Aorta (tissue), 5 donors: Measurements from ENCODE around the gene TSG101. TPM values are rescaled to one million over a fixed set of nuclear protein-coding genes. Genes with fewer than 3 reads are reported as not detected.
A peak's percentile ranks its signal among the peaks of the same experiment; 100 is the strongest.

Experiments
- ATAC-seq: fragments of 200-7000 bp; cut with Tn5 transposase; one replicate; pipeline ENCODE4 v1.9.1; 2022; ENCODE audit warnings: moderate library complexity; ENCODE audit not compliant: low FRiP score
- DNase-seq, 2 donors: peaks; one replicate each; pipeline ENCODE4 v3.0.0-alpha.2; 2020
- H3K27ac ChIP-seq, 2 donors: one replicate each; pipeline ENCODE4 v1.5.1; 2013; ENCODE audit warnings: low read length in 2 of 2, mild to moderate bottlenecking in 2 of 2, moderate library complexity in 2 of 2, control low read depth in 1 of 2, inconsistent platforms in 1 of 2, low read depth in 1 of 2
- H3K27me3 ChIP-seq, 2 donors: one replicate each; pipeline ENCODE4 v1.6.1; 2013; ENCODE audit warnings: control low read depth in 1 of 2, low read length in 1 of 2, mild to moderate bottlenecking in 1 of 2, moderate library complexity in 1 of 2; ENCODE audit not compliant: insufficient read depth in 2 of 2, control insufficient read depth in 1 of 2
- H3K36me3 ChIP-seq, 2 donors: one replicate each; pipeline ENCODE4 v1.6.1; 2013; ENCODE audit warnings: control low read depth in 1 of 2, low read length in 1 of 2, mild to moderate bottlenecking in 1 of 2; ENCODE audit not compliant: insufficient read depth in 2 of 2, control insufficient read depth in 1 of 2
- H3K4me1 ChIP-seq, 2 donors: one replicate each; pipeline ENCODE4 v1.6.1; 2013; ENCODE audit warnings: low read length in 2 of 2, control low read depth in 1 of 2, mild to moderate bottlenecking in 1 of 2, moderate library complexity in 1 of 2; ENCODE audit not compliant: insufficient read depth in 2 of 2, control insufficient read depth in 1 of 2
- H3K4me3 ChIP-seq, 2 donors: one replicate each; pipeline ENCODE4 v1.5.1; 2013; ENCODE audit warnings: low read length in 2 of 2, control low read depth in 1 of 2, mild to moderate bottlenecking in 1 of 2
- H3K9me3 ChIP-seq: one replicate; pipeline ENCODE4 v1.6.1; 2013; ENCODE audit warnings: mild to moderate bottlenecking, low read length; ENCODE audit not compliant: control insufficient read depth
- WGBS, 2 donors: extraction: QIAGEN DNeasy Blood & Tissue Kit; methylation state at CpG; one replicate each; pipeline ENCODE4 v1.1.7; 2013; 5-methylcytosine and 5-hydroxymethylcytosine counted together
- intact Hi-C, 2 donors: fragments of 100-400 bp; cut with DNase I; formaldehyde crosslinking; loops; one replicate each; pipeline versions ENCODE4 v1.14.2 to v1.15.0; 2022
- long read RNA-seq, 2 donors: library from polyadenylated mRNA; unstranded; transcript quantifications; one replicate each; pipeline ENCODE4 v2.0.0, GENCODE V29; 2020 to 2021
- polyA plus RNA-seq, 2 donors: library from polyadenylated mRNA; stranded (reverse); fragments of 200-250 nt; gene quantifications; one replicate each; pipeline ENCODE4 v1.2.3, GENCODE V29; 2013
- total RNA-seq, 2 donors: library from RNA; stranded (reverse); fragmentation: NEBNext Ultra II Directional; extraction: Animal tissue kit (Norgen Biotek cat#: 25700); gene quantifications; one replicate each; pipeline ENCODE4 v1.2.1, GENCODE V29; 2021
- donor health status: healthy with polysubstance abuse.
- donor health status: Bipolar disorder and iron deficiency.
- donor health status: DM: no; HTN: no; CAD: no.
- donor health status: DM: no; HTN: no; CAD: no.
- donor health status: DM: yes; HTN: yes; CAD: no.

TSG101 gene
- 10 to 100 TPM; 37.2 to 40.3 TPM for total RNA-seq
- 10 to 100 TPM; 46.0 to 53.2 TPM for polyA plus RNA-seq
- long read RNA-seq, donor 1, transcript TSG101-201 (10 exons, 1,824 nt) = major isoform, 260 of 286 reads
- long read RNA-seq, donor 1, partial matches to known transcripts = 8 of 286 reads
- long read RNA-seq, donor 1, other reads (novel, unspliced or antisense) = 18 of 286 reads
- long read RNA-seq, donor 2, transcript TSG101-201 (10 exons, 1,824 nt) = major isoform, 28 of 46 reads
- long read RNA-seq, donor 2, partial matches to known transcripts = 8 of 46 reads
- long read RNA-seq, donor 2, other reads (novel, unspliced or antisense) = 10 of 46 reads

- peak; percentile 99 for ATAC-seq
Measured at GRCh38 chr11:18526521-18527296, at the start of gene TSG101. TSS of gene TSG101 (minus strand) at chr11:18526942. CDS start at chr11:18526816, 126 bp downstream.

GRCh38 chr11:18575361-18575760 lies 48.6 kb upstream of the TSG101 start:
- Histone ChIP-seq H3K36me3 (peaks cover 2 to 4% of the 10 kb centered on the region in 2 donors), H3K27me3 (no peaks in the 10 kb centered on the region), H3K9me3 (no peaks in the 10 kb centered on the region), H3K4me3 (no peak overlapping the region), H3K4me1 (no peaks in the 10 kb centered on the region), H3K27ac (no peak overlapping the region)
- 63 to 64% methylated on average over 1 of the region's 1 CpG for WGBS, 2 donors
- intact Hi-C loops = no loop called here
- DNase-seq (no peak), ATAC-seq (no peak)

More at GRCh38 chr11:18526521-18527296, at the start of gene TSG101:
- WGBS, 2 donors = 0% methylated on average over 54 to 57 of the region's 57 CpGs
- DNase-seq = peak; percentile 97 to 99
- Histone ChIP-seq H3K36me3 (no peaks in the 10 kb centered on the region), H3K4me3 (peak within 1 kb of the TSS; percentile 88 to 94), H3K27me3 (no peaks in the 10 kb centered on the region), H3K9me3 (no peaks in the 10 kb centered on the region), H3K4me1 (no peaks in the 10 kb centered on the region), H3K27ac (peak within 1 kb of the TSS; percentile 45 to 87)
- intact Hi-C loops = loop anchor here in 1 of 2 donors (5.0 kb wide), 1 partner anchor 129 kb away; no protein-coding TSS in a partner anchor

- H3K4me1 ChIP-seq = no peaks in the 10 kb centered on the region
- DNase-seq (no peak), ATAC-seq (no peak)
- H3K27ac ChIP-seq = no peak overlapping the region
- H3K36me3 ChIP-seq = no peaks in the 10 kb centered on the region
- H3K9me3 ChIP-seq = no peaks in the 10 kb centered on the region
- H3K4me3 ChIP-seq = no peak overlapping the region
- no peaks in the 10 kb centered on the region for H3K27me3 ChIP-seq
- 89 to 96% methylated on average over 3 of the region's 3 CpGs for WGBS, 2 donors
- intact Hi-C loops = no loop called here
Measured at GRCh38 chr11:18567081-18567480, 40.3 kb upstream of the TSG101 start.

- Histone ChIP-seq H3K4me1 (no peaks in the 10 kb centered on the region), H3K36me3 (no peaks in the 10 kb centered on the region), H3K27me3 (no peaks in the 10 kb centered on the region), H3K9me3 (no peaks in the 10 kb centered on the region), H3K27ac (no peak overlapping the region), H3K4me3 (no peak overlapping the region)
- intact Hi-C loops = no loop called here
- DNase-seq = no peak
- ATAC-seq = no peak
Measured at GRCh38 chr11:18566406-18566805, 39.7 kb upstream of the TSG101 start.

- H3K27ac ChIP-seq = no peak overlapping the region
- H3K4me3 ChIP-seq = no peak overlapping the region
- no peaks in the 10 kb centered on the region for H3K4me1 ChIP-seq
- no peaks in the 10 kb centered on the region for H3K36me3 ChIP-seq
- no peaks in the 10 kb centered on the region for H3K9me3 ChIP-seq
- intact Hi-C loops = no loop called here
- ATAC-seq (no peak), DNase-seq (no peak)
- no peaks in the 10 kb centered on the region for H3K27me3 ChIP-seq
Measured at GRCh38 chr11:18564149-18564548, 37.4 kb upstream of the TSG101 start.

- no peaks in the 10 kb centered on the region for H3K9me3 ChIP-seq
- intact Hi-C loops = no loop called here
- no peak for ATAC-seq
- DNase-seq = no peak
- no peaks in the 10 kb centered on the region for H3K4me1 ChIP-seq
- no peak overlapping the region for H3K27ac ChIP-seq
- no peaks in the 10 kb centered on the region for H3K27me3 ChIP-seq
- peaks cover 0 to 1% of the 10 kb centered on the region in 2 donors for H3K36me3 ChIP-seq
- WGBS, 2 donors = 57 to 68% methylated on average over 2 of the region's 2 CpGs
- no peak overlapping the region for H3K4me3 ChIP-seq
Measured at GRCh38 chr11:18563090-18563730, 36.5 kb upstream of the TSG101 start.

- H3K36me3 ChIP-seq = peaks cover 6 to 11% of the 10 kb centered on the region in 2 donors
- H3K4me1 ChIP-seq = no peaks in the 10 kb centered on the region
- H3K4me3 ChIP-seq = no peak overlapping the region
- no peak overlapping the region for H3K27ac ChIP-seq
- ATAC-seq (no peak), DNase-seq (no peak)
- WGBS, 2 donors = 78 to 84% methylated on average over 2 of the region's 2 CpGs
- no peaks in the 10 kb centered on the region for H3K27me3 ChIP-seq
- no peaks in the 10 kb centered on the region for H3K9me3 ChIP-seq
- intact Hi-C loops = no loop called here
Measured at GRCh38 chr11:18548001-18548400, 21.3 kb upstream of the TSG101 start.

GRCh38 chr11:18540207-18541009 lies 13.7 kb upstream of the TSG101 start:
- H3K36me3 ChIP-seq = peaks cover 5 to 8% of the 10 kb centered on the region in 2 donors
- intact Hi-C loops = no loop called here
- WGBS, 2 donors = 88 to 90% methylated on average over 1 of the region's 1 CpG
- no peak for ATAC-seq
- no peaks in the 10 kb centered on the region for H3K27me3 ChIP-seq
- H3K4me1 ChIP-seq = no peaks in the 10 kb centered on the region
- DNase-seq = no peak
- no peak overlapping the region for H3K27ac ChIP-seq
- no peak overlapping the region for H3K4me3 ChIP-seq
- H3K9me3 ChIP-seq = no peaks in the 10 kb centered on the region
